ENCODE results near the gene TMEM132D.

DNA sequence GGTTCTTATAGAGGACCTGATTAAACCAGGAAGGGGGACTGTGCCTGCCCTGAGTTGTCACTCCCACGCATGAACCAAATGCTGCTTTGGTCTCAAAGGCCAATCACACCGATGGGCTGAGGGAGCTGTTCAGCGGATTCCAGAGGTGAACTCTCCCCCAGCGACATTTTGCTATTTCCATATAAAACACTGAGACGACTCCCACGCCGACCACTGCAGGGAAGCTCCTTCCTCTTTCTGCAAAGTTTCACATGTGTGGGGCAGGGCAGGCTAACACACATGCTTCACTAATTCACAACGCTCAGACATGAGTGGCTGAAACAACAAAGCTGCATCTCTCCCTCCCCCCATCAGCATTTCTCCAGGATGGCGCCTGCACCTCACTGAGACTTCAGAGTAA lies 37.8 kb upstream of the TMEM132D start:
- TF ChIP-seq, protein P1, sequence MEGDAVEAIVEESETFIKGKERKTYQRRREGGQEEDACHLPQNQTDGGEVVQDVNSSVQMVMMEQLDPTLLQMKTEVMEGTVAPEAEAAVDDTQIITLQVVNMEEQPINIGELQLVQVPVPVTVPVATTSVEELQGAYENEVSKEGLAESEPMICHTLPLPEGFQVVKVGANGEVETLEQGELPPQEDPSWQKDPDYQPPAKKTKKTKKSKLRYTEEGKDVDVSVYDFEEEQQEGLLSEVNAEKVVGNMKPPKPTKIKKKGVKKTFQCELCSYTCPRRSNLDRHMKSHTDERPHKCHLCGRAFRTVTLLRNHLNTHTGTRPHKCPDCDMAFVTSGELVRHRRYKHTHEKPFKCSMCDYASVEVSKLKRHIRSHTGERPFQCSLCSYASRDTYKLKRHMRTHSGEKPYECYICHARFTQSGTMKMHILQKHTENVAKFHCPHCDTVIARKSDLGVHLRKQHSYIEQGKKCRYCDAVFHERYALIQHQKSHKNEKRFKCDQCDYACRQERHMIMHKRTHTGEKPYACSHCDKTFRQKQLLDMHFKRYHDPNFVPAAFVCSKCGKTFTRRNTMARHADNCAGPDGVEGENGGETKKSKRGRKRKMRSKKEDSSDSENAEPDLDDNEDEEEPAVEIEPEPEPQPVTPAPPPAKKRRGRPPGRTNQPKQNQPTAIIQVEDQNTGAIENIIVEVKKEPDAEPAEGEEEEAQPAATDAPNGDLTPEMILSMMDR (IDR thresholded peaks at IDR 0.05; ENCODE audit: extremely low read depth in 1 of 2, insufficient read depth in 1 of 2, low read depth in 1 of 2, low read length in 2 of 2) = no peak
- TF ChIP-seq POLR2AphosphoS5 (IDR thresholded peaks at IDR 0.05; ENCODE audit: insufficient read depth, low read depth, low read length) (no peak), POLR2A (IDR thresholded peaks at IDR 0.05; ENCODE audit: low read depth, low read length) (no peak), EZH2 (IDR thresholded peaks at IDR 0.05; ENCODE audit: borderline replicate concordance, low read depth, low read length, severe bottlenecking) (no peak)
